BJ (cell line): Measurements from ENCODE around the gene MALRD1. TPM values are rescaled to one million over a fixed set of nuclear protein-coding genes. Genes with fewer than 3 reads are reported as not detected.
A peak's percentile ranks its signal among the peaks of the same experiment; 100 is the strongest.

ENCODE experiments used
- CTCF ChIA-PET: fragments of 350-600 bp; formaldehyde crosslinking; extraction: SDS; loops from one replicate; lab custom pipeline; 2021; ENCODE audit warnings: antibody characterized with exemption, inconsistent platforms; lab: Yijun Ruan, JAX
- POLR2A ChIA-PET: fragments of 300-600 bp; sonication (Branson Sonifier 250); formaldehyde crosslinking; extraction: SDS; loops from one replicate; lab custom pipeline; 2021; ENCODE audit warnings: antibody characterized with exemption; lab: Charles Lee
- DNase-seq: peaks from one replicate; pipeline ENCODE4 v3.0.0-alpha.2; 2011; ENCODE audit warnings: low read depth
- H3K27me3 ChIP-seq: 2 replicates; pipeline ENCODE4 v1.6.0; 2011; ENCODE audit warnings: low read length; ENCODE audit not compliant: control insufficient read depth, insufficient read depth
- H3K36me3 ChIP-seq: 2 replicates; pipeline ENCODE4 v1.5.1; 2011; ENCODE audit warnings: low read length; ENCODE audit not compliant: control insufficient read depth, insufficient read depth
- H3K4me3 ChIP-seq: 2 replicates; pipeline ENCODE4 v1.5.1; 2011; ENCODE audit warnings: low read depth, mild to moderate bottlenecking, control low read depth, low read length
- polyA plus RNA-seq: library from polyadenylated mRNA; depleted of rRNA; stranded (reverse); fragments of >200 nt; gene quantifications from 2 replicates; pipeline ENCODE4 v1.2.3, GENCODE V29; 2011
- TF ChIP-seq, protein P1 (sequence below): IDR thresholded peaks from 2 replicates; pipeline ENCODE4 v1.5.1; 2011; ENCODE audit warnings: low read depth, mild to moderate bottlenecking, control low read depth, inconsistent platforms, low read length, moderate library complexity; ENCODE audit not compliant: insufficient read depth

The MALRD1 gene
- polyA plus RNA-seq, 1 experiment = not detected

- H3K4me3 ChIP-seq = no peak overlapping the region
- TF ChIP-seq, protein P1, sequence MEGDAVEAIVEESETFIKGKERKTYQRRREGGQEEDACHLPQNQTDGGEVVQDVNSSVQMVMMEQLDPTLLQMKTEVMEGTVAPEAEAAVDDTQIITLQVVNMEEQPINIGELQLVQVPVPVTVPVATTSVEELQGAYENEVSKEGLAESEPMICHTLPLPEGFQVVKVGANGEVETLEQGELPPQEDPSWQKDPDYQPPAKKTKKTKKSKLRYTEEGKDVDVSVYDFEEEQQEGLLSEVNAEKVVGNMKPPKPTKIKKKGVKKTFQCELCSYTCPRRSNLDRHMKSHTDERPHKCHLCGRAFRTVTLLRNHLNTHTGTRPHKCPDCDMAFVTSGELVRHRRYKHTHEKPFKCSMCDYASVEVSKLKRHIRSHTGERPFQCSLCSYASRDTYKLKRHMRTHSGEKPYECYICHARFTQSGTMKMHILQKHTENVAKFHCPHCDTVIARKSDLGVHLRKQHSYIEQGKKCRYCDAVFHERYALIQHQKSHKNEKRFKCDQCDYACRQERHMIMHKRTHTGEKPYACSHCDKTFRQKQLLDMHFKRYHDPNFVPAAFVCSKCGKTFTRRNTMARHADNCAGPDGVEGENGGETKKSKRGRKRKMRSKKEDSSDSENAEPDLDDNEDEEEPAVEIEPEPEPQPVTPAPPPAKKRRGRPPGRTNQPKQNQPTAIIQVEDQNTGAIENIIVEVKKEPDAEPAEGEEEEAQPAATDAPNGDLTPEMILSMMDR = no peak
- DNase-seq = no peak
- POLR2A ChIA-PET = no interaction called here
- H3K36me3 ChIP-seq = no peaks in the 10 kb centered on the region
- no peaks in the 10 kb centered on the region for H3K27me3 ChIP-seq
- CTCF ChIA-PET = no interaction called here
Measured at GRCh38 chr10:19745672-19746071, 697.1 kb downstream of the MALRD1 start.

DNA sequence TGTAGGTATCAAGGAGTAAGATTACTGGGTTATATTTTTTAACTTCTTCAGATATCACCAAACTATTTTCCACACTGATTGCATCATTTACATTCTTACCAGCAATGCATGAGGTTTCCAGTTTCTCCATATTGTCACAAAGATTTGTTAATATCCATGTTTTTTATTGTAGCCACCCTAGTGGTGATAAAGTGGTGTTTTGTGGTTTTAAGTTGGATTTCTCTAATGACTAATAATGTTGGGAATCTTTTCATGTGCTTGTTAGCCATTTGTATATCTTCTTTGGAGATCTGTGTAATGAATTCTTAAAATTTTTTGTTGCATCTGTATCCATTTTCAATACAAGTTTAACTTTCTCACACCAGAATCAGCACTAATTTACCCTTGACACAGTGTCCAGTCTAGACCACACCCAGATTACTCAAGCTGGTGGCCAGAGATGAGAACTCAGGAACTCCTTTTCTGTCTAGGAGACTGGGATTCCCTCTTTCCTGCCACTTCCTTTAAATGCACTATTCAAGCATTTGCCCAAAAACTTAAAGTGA lies 700.7 kb downstream of the MALRD1 start:
- ChIA-PET POLR2A (no interaction called here), CTCF (no interaction called here)
- TF ChIP-seq, protein P1 = no peak
- DNase-seq = peak; percentile 82
- H3K36me3 ChIP-seq = no peaks in the 10 kb centered on the region
- no peak overlapping the region for H3K4me3 ChIP-seq
- H3K27me3 ChIP-seq = no peaks in the 10 kb centered on the region

DNA sequence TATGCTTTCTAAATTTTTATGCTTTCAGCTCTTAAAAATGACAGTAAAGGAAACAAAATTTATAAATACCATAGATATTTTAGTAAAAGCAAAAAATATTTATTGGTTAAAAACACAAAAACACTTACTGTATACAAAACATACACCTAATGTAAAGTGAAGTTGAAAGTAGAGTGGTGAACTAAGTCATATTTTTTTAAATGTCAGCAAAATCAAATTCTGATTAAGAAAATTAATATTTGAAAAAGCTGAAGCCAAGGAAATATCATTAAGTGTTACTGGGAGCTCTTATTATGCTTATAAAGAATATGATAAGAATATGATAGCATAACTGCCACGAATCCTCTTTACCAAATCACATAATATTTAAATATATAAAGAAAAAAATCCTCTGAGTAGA lies 702.4 kb downstream of the MALRD1 start:
- DNase-seq = no peak
- Histone ChIP-seq H3K27me3 (no peaks in the 10 kb centered on the region), H3K4me3 (no peak overlapping the region), H3K36me3 (no peaks in the 10 kb centered on the region)
- TF ChIP-seq, protein P1 = no peak
- CTCF ChIA-PET = no interaction called here
- POLR2A ChIA-PET = no interaction called here

- no peak for DNase-seq
- no peaks in the 10 kb centered on the region for H3K27me3 ChIP-seq
- CTCF ChIA-PET = no interaction called here
- no peak overlapping the region for H3K4me3 ChIP-seq
- POLR2A ChIA-PET = no interaction called here
- TF ChIP-seq, protein P1 = no peak
- H3K36me3 ChIP-seq = no peaks in the 10 kb centered on the region
Measured at GRCh38 chr10:19756919-19757318, 708.3 kb downstream of the MALRD1 start.

GRCh38 chr10:19762026-19762425 lies 713.4 kb downstream of the MALRD1 start:
- TF ChIP-seq, protein P1 = no peak
- DNase-seq = no peak

More at GRCh38 chr10:19762026-19762425, 713.4 kb downstream of the MALRD1 start:
- no peaks in the 10 kb centered on the region for H3K27me3 ChIP-seq
- ChIA-PET POLR2A (no interaction called here), CTCF (no interaction called here)
- no peaks in the 10 kb centered on the region for H3K36me3 ChIP-seq
- no peak overlapping the region for H3K4me3 ChIP-seq
